ENCODE measurements around the gene ZBED1.

The ZBED1 gene

GRCh38 chrX:2497961-2498780 lies 2.6 kb downstream of the ZBED1 start:
- no peak for DNase-seq (ENCODE audit: low read depth)
- TF ChIP-seq POLR2A (IDR thresholded peaks at IDR 0.05; ENCODE audit: extremely low read depth, insufficient read length) (no peak), MAX (IDR thresholded peaks at IDR 0.05; ENCODE audit: low read depth, low read length) (no peak), MYC (IDR thresholded peaks at IDR 0.05; ENCODE audit: low read depth, low read length) (no peak), CTCF (IDR thresholded peaks at IDR 0.05; ENCODE audit: low read depth, low read length) (no peak)
- peak overlapping the region; percentile 64 for H3K4me3 ChIP-seq (ENCODE audit: low read depth, low read length)

- no peak overlapping the region for H3K4me3 ChIP-seq (ENCODE audit: low read depth, low read length)
- TF ChIP-seq CTCF (IDR thresholded peaks at IDR 0.05; ENCODE audit: low read depth, low read length) (no peak), MYC (IDR thresholded peaks at IDR 0.05; ENCODE audit: low read depth, low read length) (no peak), MAX (IDR thresholded peaks at IDR 0.05; ENCODE audit: low read depth, low read length) (no peak), POLR2A (IDR thresholded peaks at IDR 0.05; ENCODE audit: extremely low read depth, insufficient read length) (no peak)
- no peak for DNase-seq (ENCODE audit: low read depth)
Observed at GRCh38 chrX:2495595-2495994, 5.2 kb downstream of the ZBED1 start.

GRCh38 chrX:2492531-2493218 lies 8.1 kb downstream of the ZBED1 start:
- TF ChIP-seq CTCF (IDR thresholded peaks at IDR 0.05; ENCODE audit: low read depth, low read length) (no peak), MAX (IDR thresholded peaks at IDR 0.05; ENCODE audit: low read depth, low read length) (no peak), POLR2A (IDR thresholded peaks at IDR 0.05; ENCODE audit: extremely low read depth, insufficient read length) (no peak), MYC (IDR thresholded peaks at IDR 0.05; ENCODE audit: low read depth, low read length) (no peak)
- H3K4me3 ChIP-seq (ENCODE audit: low read depth, low read length), result no peak overlapping the region
- no peak for DNase-seq (ENCODE audit: low read depth)

GRCh38 chrX:2490634-2491033 lies 10.1 kb downstream of the ZBED1 start:
- no peak for DNase-seq (ENCODE audit: low read depth)
- TF ChIP-seq MAX (IDR thresholded peaks at IDR 0.05; ENCODE audit: low read depth, low read length), result no peak
- H3K4me3 ChIP-seq (ENCODE audit: low read depth, low read length), result no peak overlapping the region

GRCh38 chrX:2489446-2490445 lies 11.0 kb downstream of the ZBED1 start:
- DNase-seq (ENCODE audit: low read depth), result no peak
- H3K4me3 ChIP-seq (ENCODE audit: low read depth, low read length), result no peak overlapping the region
- no peak for TF ChIP-seq POLR2A (IDR thresholded peaks at IDR 0.05; ENCODE audit: extremely low read depth, insufficient read length)
- TF ChIP-seq MYC (IDR thresholded peaks at IDR 0.05; ENCODE audit: low read depth, low read length), result no peak
- TF ChIP-seq MAX (IDR thresholded peaks at IDR 0.05; ENCODE audit: low read depth, low read length), result no peak
- no peak for TF ChIP-seq CTCF (IDR thresholded peaks at IDR 0.05; ENCODE audit: low read depth, low read length)

Measured in NB4 (cell line).